KBM-7 (cell line): ENCODE measurements around the gene MCM3AP.
"Not testable (repeated sequence)": the region's sequence is repeated elsewhere in the genome, so short reads cannot be mapped to it uniquely, and the experiment has no call there.

Experiments used
- DNase-seq: peaks from one replicate; pipeline ENCODE4 v3.0.0-alpha.2; 2015
- in situ Hi-C: fragments of 300-500 bp; cut with MboI; formaldehyde crosslinking; loops from 2 replicates; pipeline ENCODE4 v1.14.3; 2020; ENCODE audit warnings: low sequenced_read_pairs, low pct_unique_long_range_greater_than_20kb, mixed read lengths

Gene MCM3AP

DNA sequence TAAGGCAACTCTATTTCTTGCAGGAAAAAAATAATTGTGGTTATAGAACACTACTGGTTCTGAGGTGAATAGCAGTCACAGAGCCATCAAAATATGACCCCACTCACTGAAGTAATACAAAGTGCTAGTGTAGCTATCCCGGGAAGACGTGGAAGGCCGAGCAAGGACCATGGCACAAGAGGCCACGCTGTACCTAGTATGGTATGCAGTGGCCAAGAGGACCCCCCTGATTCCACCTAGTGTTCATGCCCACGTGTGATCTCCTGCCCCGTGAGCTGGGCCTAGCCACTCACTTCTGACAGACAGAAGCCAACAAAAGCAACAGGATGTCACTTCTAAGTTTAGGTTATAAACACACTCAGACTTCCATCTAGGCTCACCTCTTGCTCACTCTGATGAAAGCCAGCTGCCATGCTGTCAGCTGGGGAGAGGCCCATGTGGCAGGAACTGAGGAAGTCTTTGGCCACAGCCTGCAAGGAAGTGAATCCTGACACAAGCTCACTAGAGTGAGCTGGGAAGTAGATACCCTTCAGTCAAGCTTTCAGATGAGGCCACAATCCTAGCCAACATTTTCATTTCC is 35.2 kb downstream of the MCM3AP start:
- DNase-seq, result no peak
- in situ Hi-C loops, result no loop called here

DNA sequence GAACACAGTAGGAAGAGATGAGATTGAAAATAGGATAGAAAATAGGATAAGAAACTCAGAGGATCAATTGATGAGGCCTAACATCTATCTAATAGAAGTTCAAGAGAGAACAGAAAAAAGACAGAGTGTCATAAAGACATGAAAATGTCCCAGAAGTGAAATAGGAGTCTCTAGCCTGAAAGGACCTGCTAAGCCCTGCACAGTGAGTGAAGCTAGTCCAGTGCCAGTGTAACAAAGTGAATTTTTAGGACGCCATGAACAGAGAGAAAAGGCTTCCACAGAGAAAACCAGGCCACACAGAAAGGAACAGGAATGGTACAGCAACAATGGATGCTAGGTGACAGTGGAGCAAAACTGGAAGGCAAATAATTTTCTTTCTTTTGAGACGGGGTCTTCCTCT is 36.6 kb downstream of the MCM3AP start:
- DNase-seq, result no peak
- in situ Hi-C loops, result no loop called here

DNA sequence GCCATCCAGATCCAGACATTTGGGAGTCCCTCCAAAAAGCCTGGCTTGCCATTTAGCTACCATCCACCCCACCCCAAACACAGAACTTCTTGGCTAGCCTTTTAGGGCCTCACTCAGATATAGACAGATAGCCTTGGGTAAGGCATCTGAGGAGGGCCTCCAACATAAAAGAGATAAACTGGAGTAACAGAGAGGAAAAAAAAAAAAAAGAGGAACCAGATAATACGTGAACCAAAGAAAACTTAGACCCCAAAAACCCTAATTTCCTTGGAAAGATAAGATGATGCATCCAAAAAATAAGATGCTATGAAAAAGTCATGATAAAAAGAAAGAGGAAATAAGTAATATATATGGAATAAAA is 37.0 kb downstream of the MCM3AP start:
- DNase-seq, result no peak
- in situ Hi-C loops, result no loop called here

DNA sequence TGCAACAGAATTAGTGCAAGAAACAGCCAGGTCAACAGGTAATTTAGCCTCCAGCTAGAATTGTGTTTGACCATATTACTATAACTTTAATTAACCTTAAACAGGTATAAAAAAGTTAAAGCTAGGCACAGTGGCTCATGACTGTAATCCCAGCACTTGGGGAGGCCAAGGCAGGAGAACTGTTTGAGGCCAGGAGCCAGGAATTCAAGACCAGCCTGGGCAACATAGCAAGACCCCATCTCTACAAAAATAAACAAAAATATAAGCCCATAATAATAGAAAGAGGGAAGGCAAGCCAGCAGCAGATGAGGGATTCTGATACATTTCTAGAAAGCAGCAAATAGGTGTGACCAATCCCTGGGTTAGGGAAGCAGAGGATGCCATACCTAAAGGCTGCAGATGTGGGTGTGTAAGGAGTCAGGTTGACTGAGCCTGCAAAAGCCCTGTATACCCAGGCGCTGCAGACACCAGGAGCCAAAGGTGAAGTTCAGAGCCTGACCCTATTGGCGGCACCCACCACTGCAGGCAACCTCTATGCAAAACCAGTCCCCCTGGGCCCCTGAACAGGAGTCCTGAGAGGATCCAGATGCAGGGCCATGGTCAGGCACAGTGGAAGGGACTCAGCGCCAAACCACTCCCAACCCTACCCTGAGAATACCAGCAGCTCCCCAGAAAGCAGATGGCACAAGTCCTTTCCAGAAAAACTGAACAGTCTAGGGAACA is 37.6 kb downstream of the MCM3AP start:
- in situ Hi-C loops, result no loop called here
- no peak for DNase-seq

DNA sequence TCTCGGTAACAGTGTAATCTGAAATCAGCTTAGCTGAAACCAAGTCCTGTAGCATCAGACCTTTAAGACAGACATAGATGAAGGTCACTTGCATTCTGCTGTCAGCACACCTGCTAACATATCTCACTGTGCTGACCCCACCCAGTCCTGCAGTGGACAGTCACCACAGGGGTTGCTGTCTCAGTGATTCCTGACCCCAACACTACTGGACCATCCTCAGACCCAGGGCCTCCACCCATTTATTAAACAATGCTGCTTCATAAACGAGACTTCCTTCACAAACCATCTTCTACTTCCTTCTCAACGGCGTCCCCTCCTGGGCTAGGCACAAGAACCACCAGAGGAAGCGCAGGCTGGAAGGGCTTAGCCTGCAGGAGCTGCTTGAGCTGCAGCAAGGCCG is 39.1 kb downstream of the MCM3AP start:
- in situ Hi-C loops, result no loop called here
- no peak for DNase-seq

DNA sequence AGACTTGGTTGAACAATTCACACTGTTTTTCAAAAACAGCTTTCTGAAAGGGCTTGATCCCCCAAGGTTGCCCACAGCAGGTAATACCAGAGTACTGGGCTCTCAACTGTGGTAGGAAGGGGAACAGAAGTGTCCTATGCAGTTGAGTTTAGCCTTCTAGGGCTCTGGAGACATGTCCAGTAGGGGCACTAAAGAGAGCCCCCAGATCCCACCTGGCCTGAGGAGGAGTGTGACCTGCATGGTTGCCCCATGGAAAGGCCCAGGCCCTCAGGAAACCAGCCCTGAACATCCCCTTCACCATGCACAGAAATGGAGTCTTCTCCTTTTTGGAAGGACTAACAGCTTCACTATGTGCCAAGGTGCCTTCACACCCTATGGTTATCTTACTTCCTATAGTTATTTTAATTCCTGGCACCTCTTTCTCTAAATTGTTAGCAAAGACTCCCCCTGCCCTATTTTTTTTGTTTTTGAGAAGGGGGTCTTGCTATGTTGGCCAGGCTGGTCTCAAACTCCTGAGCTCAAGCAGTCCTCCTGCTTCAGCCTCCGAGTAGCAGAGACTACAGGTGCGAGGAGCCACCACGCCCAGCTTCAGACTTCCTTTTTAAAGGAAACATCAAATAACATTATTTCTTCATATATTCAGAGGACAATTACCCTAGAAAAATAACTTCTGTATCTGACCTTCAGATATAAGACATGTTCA is 40.0 kb downstream of the MCM3AP start:
- in situ Hi-C loops, result no loop called here
- no peak for DNase-seq

DNA sequence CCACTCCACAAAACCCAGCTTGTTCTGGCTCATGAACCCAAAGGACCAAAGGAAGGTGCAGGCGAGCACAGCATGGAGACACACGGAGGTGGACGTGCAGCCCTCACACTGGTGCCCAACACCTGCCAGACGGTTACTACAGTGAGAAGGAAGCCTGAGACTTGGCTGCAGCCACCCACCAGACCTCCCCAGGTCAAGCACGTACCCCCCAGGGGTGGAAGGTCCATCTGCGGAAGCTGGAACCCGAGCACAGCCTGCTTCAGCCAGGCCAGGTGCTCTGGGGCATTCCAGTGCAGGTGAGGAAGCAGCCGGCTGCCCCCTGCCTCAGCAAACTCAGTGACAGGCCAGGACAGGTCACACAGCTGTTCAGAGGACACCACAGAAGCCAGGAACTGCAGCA is 40.8 kb downstream of the MCM3AP start:
- no peak for DNase-seq
- in situ Hi-C loops, result no loop called here

DNA sequence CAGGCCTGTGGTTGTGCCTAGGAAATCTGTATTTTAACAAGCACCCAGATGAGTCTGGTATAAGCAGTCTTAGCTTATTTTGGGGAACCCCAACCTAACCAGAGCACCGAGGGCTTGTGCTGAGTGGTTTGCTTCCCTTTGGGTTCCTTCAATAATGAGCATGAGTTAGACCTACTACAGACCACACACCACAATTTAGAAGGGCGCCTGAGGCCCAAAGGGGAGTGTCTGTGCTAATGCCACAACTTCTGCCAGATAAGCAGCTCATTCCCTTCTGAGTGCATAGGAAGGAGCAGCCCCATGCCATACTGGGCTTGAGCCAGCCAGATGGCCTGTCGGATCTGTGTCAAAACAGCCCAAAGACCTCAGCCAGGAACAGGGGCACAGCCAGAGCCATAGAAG is 41.5 kb downstream of the MCM3AP start:
- in situ Hi-C loops, result no loop called here
- no peak for DNase-seq

DNA sequence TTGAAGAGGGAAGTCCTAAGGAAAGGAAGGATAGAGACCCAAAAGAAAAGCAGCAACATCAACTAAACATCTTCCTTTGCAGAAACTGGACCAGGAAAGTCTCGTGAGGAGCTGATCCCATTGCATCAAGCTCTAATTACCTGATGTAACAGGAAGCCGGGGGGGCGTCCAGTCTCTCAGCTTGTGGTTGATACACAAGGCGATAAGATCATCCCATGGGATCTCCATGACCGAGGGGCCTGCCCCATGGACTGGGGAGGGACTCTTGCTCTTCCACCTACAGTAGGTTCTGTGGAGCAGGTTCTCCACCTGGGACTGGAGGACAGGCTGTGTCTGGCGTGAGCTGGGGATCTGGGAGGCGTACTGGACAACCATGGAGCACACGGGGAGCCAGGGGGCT is 42.1 kb downstream of the MCM3AP start:
- in situ Hi-C loops, result no loop called here

DNA sequence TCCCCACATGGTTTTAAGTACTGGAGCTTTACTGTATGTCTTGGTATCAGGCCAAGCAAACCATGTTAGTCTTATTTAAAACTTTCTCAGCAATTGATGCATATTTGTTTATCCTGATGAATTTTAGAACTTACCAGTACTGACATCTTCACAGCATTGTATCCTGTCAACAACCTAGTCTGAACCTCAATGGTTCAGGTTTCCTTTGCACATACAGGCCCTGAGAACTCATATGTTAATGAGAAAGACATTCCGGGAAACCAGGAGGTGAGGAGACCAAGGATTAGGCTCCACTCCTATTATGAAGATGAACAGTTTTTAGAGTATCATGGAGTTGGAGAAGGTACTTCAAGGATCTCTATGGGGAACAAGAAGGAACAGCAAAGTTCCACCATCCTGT is 43.8 kb downstream of the MCM3AP start:
- in situ Hi-C loops, DNase-seq: not testable (repeated sequence)

More for the DNA sequence above, 42.1 kb downstream of the MCM3AP start:
- no peak for DNase-seq

DNA sequence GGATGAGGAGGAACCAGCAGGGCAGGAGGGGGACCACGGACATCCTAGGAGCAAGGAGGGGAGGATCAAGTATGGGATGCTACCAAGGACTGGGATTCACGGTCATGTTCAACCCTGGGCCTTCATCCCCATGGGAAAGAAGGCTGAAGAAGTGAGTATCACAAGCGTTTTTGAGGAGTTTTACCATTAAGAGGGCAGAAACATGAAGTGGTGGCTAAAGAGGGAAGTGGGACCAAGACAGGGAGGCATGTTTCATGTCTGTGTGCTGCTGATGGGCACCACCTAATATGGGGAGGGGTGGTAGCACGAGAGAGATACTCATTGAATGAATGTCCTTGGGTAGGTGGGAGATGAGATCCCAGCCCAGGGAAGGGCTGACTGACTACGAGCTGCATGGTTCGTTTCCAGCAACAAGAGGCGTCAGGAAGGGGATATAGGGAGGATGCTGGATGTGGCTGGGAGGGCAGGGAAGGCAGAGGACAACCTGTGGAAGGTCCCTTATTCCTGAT is 45.5 kb downstream of the MCM3AP start:
- DNase-seq, result no peak
- in situ Hi-C loops, result no loop called here

DNA sequence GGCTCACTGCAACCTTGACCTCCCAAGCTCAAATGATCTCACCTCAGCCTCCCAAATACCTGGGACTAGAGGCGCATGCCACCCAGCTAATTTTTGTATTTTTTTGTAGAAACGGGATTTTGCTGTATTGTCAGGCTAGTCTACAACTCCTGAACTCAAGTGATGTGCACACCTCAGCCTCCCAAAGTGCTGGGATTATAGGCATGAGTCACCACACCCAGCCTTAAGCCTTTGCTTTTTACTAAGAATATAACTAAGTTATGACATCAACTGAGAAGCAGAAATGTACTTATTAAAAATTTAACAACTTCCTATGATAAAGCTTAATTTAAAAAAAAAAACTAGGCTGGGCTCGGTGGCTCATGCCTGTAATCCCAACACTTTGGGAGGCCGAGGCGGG is 47.9 kb downstream of the MCM3AP start:
- DNase-seq, result no peak
- in situ Hi-C loops, result no loop called here

DNA sequence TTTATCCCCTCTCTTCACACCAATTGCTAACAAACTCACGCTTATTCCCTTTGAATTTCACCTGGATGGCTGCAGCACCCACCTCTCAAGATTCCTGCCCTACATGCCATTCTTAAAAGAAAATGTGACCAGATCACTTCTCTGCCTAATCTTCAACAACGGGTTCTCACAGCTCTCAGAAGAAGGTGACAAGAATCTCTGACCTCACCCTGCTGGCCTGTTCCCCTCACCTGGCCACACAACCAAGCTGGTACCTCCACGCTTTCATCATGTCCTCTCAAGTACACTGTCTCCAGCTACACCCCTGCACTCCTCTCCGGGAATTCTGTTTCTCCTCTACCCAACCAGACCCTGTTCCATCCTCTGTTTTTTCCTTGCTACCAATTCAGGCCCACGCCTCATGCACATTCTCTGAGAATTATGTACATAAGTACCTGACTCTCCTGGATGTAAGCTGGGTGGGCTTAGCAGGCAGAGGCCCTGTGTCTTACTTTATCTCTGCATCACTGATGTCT is 50.9 kb downstream of the MCM3AP start:
- DNase-seq, result no peak
- in situ Hi-C loops, result no loop called here

DNA sequence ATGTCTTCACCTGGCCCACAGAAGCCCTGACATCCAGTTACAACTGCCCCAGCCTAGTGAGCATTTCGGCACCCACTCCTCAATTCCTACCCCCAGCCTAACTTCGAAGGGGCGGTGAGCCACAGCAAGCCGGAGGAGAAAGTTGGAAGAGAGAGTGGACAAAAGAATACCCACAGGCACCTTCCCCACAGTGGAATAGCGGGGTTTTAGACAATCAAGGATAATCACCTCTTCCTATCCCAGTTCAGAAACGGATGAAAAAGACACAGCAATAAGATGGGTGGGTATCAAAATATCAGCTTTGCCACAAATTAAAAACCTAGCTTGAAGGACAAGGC is 55.5 kb downstream of the MCM3AP start:
- no peak for DNase-seq
- in situ Hi-C loops, result no loop called here

DNA sequence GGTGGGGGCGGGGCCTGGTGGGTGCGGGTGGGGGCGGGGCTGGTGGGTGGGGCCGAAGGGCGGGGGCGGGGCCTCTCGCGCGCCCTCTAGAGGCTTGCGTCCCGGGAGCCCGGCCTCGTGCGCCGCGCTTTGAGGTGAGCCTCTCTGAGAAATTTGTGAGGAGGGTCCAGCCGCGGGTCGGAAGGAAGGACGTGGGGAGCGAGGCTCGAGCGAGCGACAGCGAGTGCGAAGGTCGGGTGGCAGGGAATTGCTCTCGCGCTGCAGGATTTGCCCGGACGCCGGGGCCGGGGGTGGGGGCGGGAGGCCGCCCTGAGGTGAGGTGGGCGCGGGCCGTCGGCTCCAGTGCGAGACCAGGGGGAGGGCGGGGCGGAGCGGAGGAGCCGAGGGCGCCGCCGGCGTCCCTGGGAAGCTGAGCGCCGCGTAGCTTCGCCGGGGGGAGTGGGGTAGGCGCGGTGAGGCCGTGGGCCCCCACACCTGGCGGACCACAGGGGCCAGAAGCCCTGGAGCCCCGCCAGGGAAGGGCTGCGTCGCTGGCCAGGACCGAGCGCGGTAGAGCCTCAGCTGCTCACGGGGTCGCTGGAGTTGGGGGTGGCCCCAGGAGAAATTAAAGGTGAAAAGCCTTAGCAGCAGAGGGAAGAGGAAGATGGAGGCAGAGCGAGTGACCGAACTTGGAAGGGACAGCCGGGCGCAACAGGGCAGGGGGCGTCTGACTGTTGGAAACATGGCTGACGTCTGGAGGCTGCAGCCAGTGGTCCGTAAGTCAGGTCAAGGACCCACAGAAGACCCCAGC is 56.1 kb downstream of the MCM3AP start:
- in situ Hi-C loops, result no loop called here
- peak; percentile 49 for DNase-seq

DNA sequence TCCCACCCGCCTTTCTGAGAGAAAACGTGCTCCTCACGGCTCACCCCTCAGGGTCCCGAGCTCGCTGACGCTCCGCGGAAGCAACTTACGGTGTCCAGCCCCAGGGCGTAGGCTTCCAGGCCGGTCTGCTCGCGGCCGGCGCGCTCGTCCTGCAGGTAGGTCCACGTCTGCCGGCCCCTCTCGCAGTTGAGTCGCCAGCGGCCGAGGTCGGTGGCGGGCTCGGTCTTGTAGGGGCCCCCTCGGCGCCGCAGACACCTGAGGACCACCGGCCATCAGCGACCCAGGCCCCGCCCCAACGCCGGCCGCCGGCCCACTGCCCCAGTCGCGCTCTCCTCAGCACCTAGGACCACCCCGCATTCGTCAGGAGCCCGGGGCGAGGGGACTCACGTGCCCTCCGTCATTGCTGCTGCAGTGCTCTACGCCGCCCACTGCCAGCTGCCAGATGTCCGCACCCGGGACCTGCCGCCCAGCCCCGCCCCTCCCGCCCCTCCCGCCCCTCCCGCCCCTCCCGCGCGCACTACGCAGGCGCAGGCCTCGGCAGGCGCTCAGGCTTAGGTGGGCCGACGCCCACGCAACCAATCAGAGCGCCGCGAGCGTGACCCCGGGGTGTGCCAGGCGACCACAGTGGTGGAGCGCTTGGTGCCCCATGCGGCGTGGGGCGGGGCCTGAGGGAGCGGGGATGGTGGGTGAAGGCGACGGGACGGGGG is 56.9 kb downstream of the MCM3AP start, which contains the start of gene LSS:
TSS of gene LSS (minus strand) at position 430 of the 707 bp plus-strand sequence. CDS start at position 401, 29 bp downstream.
- in situ Hi-C loops, result no loop called here

DNA sequence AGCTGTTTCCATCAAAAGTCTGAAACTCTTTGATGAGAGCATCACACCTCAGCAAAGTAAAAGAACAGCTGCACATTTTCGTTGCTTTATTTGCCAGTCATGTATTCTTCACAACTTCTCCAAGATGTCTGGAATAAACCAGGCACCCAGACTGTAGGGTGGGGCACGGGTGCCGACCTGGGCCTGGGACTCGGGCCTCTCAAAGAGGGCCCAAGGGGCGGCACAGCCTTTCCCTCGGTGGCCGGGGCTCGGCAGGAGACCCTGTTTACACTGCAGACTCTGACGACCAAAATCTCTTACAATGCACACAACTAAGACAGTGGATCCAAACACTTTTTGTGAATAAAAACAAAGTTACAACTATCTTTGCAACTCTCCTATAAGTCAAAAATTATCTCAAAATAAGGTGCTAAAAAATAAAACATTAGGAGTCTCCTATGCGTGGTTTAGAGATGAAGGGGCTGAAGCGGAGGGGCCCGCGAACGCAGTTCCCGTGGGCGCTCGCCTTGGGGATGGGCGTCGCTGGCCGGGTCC is 57.5 kb downstream of the MCM3AP start:
- in situ Hi-C loops, result no loop called here
- DNase-seq, result no peak

More for the DNA sequence above, 56.9 kb downstream of the MCM3AP start, which contains the start of gene LSS:
- DNase-seq, result peak; percentile 92

DNA sequence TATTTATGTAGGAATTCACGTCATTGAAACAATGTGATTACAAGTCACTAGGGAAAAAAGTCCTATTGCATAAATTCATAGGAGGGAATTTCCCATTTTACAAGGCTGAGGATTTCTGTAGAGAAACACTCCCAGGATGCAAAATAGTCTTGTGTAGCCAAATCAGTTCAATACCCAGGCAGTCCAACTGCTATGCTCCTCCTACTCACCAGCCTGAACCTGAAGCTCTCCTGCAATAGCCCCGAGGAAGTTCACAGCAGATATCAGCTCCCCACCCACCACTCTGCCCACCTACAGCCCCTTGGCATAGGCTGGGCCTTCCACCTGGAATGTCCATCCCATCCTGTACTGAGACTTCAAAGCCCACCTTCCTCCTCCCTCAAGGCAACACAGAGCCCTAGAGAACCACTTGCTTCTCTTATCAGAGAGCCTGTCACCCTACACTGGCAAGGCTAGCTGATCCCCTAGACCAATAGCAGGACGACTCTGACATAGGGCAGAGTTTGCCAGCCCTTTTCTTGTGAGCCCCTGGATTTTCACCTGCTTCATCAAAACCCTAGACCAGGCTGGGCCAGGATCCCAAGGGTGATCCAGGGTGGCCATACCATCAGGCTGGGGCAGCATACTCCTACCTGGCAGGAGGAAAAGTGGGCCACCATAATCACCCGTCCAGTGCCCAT is 58.4 kb downstream of the MCM3AP start:
- DNase-seq, result peak; percentile 18
- in situ Hi-C loops, result no loop called here
